Fibroblast of peridontal ligament (primary cell): ENCODE data around the gene SYCP2.

Experiments used
- DNase-seq: peaks from one replicate; pipeline ENCODE4 v3.0.0-alpha.2; 2010; ENCODE audit errors: extremely low read depth

Gene SYCP2

GRCh38 chr20:59945175-59945574 lies 11.7 kb upstream of the SYCP2 start:
- peak; percentile 26 for DNase-seq

DNA sequence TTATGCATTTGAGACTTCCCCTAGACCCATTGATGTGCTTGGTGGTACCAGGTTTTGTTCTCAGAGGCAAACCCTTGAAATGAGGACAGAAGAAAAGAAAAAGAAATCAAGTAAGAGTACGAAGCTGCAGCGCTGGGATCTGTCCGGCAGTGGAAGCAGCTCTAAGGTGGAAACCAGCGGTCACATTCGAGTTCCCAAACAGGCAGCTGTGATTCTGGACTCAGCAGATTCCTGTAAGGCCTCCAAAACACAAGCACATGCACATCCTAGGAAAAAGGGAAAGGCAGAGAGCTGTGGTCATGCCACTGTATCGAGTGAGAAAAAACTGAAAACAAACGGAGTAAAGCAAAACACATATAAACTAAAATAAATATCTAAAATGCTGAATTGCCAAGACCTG lies 11.3 kb upstream of the SYCP2 start:
- DNase-seq = no peak

DNA sequence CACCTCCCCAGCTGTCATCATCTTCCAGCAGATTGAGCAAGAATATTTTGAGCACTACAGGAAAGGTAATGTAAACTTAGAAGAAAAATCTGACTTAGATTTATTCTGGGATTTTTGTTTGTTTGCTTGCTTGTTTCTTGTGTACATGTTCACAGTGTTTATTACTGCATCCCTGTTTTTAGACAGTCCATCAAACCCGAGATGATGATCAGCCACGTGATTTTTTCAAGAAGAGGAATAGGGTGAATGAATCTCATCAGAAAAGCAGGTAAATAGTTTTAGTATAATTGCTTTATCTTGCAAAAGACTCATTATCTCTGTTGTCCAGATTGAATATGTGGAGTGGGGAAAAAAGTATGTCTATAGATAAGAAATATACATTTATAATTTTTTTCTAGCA lies 8.8 kb upstream of the SYCP2 start:
- no peak for DNase-seq

DNA sequence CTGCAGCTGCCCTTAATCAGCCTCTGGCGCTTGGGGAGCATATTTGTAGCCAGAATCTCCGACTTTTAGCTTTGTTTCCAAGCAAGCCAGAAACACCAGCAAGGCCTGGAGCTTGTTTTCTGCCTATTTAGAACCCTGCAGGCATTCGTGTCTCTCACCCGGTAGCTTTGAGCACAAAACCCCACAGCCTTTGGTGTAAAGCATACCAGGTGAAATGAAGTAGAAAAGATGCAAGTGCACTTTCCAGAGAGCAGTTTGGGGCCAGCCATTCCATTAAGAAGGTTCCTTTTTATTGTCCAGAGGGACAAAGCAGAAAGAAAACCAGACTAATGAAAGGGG lies 7.5 kb upstream of the SYCP2 start:
- DNase-seq = no peak

DNA sequence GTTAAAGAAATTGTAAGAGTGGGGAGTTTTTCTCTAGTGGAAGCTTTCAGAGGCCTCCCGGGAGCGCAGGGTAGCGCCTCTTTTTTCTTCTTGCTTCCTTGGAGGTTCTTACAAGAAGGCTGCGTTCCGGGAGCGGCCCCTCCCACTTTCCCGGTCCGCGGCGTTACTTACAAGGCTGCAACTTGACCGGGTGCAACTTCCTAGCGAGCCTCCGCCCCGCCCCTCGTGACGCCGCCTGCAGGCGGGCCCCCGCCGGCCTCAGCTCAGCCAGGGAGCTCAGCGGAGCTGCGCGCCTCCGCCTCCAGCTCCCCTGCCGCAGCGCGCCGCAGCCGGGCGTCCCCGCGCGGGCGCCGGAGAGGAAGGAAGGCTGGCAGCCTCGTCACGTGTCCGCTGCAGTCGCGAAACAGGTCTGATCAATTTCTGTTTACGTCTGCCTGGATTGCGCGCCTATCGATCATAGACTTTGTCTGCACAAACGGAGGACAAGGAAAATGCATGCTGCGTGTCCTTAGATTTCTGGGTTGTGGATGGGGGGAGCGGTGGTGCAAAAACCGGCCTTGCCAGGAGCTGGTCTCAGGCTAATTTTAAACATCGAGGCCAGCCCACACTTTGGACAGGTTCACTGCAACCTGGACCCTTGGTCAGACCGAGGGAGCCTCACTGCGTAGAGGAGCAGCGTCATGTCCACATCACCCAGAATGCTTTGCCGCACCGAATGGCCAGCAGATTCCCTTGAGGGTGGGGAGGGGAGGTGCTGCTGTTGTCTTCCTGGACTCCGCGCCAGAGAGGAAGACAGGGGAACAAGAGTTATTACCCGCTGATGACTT lies 6.9 kb upstream of the SYCP2 start, which contains the start of the genes FAM217B and PPP1R3D:
FAM217B (plus strand) TSS at position 261 of the 827 bp plus-strand sequence. CDS start 3,555 bp downstream, outside the sequence.
PPP1R3D (minus strand) TSS at position 177 of the 827 bp plus-strand sequence. CDS start 374 bp downstream, outside the sequence.
- peak; percentile 95 for DNase-seq

DNA sequence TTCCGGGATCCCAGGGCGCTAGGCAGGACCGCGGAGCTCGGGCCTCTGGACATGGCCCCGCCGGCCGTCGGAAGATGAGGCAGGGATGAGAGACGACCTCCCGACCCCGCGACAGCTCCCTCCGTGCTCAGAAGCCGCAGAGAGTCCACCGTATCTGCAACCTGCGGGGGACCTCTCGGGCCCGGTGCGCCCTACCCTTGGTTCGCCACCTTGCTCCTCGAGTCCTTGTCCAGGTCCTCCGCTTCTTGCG lies 6.4 kb upstream of the SYCP2 start:
- DNase-seq = no peak

DNA sequence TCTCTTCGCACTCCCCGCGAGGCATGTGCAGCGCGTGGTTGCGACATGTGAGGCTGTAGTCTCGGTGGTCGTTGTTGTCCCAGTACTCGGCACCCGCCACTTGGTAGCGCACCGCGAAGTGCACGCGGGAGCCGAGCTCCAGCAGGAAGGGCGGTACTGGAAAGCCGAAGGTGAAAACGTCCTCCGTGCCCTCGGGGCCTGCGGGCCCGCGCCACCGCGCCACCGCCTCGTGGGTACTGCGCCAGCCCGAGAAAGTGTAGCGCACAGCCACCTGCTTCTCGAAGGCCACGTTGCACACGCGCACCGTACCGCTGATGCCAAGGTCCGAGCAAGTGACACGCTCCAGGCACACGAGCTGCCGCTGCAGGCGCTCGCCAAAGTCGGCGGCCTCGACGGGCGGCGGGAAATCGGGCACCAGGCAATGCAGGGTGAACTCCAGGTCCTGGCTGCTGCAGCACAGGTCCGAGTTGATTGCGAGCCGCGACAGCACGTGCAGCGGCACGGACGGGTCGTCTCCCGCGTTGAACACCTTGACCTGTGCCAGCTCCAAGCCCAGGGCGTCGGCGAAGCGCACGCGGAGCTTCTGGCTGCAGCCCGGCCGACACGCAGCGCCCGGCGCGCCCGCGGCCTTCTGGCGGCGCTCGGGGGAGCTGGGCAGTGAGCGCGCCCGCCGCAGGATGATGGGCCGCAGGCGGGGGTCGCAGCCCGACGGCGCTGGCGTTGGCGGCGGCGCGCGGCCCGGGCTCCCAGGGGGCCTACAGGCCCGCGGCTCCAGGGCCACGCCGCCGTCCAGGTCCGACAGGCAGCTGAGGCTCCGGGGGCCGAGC lies 5.8 kb upstream of the SYCP2 start:
- DNase-seq = no peak

DNA sequence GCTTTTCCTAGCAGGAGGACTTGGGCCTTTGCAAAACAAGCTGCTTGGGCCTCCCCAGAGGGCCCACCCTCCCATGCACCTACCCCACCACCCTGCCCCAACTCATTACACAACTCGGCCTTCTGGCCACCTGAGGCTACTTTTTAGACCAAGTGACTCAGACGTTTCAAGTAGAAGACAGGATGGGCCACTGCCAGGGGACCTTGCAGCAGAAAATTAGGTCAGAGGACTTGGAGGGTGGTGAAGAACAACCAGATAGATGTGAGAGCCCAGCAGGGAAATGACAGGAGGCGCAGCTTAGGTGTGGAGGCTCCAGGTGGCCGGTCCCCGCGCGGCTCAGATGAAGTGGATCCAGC lies 5.2 kb upstream of the SYCP2 start:
- no peak for DNase-seq

GRCh38 chr20:59938221-59938620 lies 4.8 kb upstream of the SYCP2 start:
- DNase-seq = peak; percentile 28

DNA sequence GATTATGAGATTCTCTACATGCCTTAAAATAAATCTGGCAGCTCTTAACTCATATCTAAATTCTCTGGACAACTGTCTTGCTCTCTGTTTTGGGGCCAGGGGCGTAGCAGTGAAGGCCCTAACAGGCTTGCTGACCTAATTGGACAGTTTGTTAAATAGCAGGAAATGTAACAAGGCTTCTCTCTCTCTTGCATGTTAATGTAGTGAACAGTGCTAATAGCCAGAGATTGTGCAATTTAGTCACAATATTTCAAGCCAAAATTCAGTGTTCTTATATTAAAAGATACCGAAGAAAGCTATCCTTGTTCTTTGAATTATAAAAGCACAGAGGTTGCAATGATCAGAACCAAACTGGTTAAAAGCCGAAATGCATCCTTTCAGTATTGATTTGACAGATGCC lies 3.7 kb upstream of the SYCP2 start:
- no peak for DNase-seq

GRCh38 chr20:59936409-59936808 lies 3.0 kb upstream of the SYCP2 start:
- no peak for DNase-seq

- DNase-seq = no peak
Measured at GRCh38 chr20:59935457-59936185, 2.2 kb upstream of the SYCP2 start.

DNA sequence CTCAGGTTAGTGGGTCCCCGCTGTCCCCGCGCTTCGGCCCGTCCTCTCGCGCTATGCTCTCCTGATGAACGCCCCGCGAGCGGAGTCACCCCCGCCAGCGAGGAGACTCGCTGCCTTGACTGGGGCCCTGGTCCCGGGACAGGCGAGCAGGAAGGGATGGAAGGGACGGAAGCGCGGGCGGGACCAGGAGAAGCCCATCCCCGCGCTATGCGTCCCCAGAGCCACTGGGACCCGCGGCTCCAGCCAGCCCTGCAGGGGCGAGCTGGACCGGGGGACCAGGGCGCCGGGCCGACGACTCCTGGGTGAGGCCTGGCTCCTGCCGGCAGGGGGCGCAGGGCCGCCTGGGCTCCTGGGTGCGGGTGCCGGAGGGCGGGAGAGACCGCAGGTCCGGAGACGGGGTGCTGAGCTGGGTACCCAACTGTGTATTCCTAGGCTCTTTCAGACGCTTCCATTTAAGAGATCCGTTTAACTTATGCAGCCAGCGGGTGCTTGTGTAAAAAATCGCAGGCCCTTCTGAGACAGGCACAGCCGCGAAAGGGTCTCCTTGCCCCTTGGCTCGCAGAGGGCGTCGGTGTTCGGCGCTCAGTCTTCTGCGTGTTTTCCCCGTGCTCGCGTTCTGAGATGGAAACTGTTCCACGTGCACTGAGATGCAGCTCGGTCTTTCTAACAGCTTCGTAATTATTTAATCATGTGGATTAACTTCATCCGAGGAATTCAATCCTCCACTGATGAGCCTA lies 580 bp upstream of the SYCP2 start:
- DNase-seq = peak; percentile 54

DNA sequence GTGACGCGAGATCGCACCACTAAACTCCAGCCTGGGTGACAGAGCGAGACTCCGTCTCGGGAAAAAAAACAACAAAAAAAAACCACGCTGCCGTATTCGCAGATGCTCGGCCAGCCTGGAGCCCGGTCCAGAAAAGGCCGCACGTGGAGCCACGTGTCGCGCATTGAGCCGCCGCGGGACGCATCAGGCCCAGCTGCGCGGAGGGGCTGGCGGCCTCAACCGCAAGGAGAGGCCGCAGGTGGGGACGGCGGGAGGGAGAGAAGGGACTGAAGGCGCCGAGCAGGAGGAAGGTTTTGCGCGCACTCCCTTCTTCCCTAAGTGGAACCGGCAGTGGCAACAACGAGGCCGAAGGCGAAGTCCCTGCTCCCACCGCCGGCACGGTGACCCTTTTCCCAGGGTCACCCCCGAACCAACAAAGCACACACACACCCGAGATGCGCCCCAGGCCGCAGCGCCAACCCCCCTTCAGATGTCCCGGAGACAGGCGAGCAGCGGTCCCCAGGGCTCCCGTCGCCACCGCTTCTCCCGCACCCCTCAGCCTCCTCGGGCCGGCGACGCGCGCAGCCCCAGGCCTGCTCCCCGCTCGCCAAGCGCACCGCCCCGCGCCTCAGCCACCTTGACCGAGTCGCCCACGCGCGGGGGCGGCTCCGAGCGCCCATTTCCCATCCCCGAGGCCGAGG lies 681 bp downstream of the SYCP2 start:
- no peak for DNase-seq

DNA sequence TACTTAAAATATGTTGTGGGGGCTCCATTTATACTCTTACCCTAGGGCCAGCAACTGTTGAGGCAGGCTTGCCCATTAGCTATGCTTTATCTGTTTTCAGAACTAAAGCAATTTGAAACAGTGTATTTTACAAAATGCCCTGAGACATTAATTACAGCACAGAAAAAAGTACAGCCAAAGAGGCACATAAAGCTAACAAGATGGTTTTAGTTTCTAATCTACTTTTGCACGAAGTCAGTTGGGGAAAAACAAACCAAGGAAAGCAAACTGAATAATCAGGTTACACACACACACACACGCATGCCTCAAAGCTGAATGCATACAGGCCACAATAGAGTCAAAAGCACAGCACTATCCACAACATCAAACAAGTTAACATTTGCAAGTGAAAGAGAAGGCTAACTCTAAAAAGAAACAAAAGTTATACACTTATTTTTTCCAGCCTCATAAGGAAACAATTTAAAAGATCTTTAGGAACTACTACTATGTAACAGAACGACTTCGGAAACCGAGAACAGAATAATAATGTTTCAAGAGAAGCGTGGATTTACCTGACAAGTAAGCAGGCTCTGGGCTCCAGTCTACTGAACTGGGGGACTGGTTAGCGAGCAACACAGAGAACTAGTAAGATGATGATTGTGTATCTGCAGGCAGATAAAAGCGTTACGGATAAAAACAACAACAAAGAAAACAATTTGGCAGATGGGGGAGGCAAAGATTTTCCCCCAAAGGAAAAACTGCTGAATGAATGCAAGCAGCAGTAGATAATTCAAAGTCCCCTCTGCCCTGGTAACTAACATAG lies 1.7 kb downstream of the SYCP2 start:
- DNase-seq = peak; percentile 31

GRCh38 chr20:59925899-59926298 lies 7.5 kb downstream of the SYCP2 start:
- no peak for DNase-seq

DNA sequence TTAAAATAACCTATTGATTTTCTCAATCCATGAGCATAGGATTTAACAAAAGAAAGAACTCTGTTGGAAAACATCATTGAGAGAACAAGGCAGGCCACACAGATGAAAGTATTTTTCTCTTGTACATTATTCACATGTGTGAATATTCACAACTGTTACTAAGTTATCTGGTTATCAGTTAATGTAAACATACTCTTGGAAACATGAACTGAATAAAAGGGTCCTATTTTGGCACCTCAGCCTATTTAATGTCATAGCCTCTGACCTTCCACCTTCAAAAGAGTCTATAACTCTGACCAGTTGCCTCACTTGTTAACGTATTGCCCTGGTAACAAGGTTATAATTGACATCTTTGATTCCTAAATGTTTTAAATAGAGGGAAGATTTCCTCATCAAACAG lies 8.1 kb downstream of the SYCP2 start:
- no peak for DNase-seq

GRCh38 chr20:59923514-59923913 lies 9.9 kb downstream of the SYCP2 start:
- DNase-seq = no peak

- DNase-seq = peak; percentile 8
Measured at GRCh38 chr20:59920944-59921343, 12.5 kb downstream of the SYCP2 start.

DNA sequence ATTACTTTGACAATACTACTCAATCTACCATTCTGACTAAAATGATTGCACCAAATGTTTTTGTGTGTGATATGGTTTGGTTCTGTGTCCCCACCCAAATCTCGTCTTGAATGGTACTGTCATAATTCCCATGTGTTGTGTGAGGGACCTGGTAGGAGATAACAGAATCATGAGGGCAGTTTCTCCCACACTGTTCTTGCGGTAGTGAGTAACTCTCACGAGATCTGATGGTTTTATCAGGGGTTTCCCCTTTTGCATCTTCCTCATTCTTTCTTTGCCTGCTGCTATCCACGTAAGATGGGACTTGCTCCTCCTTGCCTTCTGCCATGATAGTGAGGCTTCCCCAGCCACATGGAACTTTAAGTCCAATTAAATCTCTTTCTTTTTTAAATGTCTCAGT lies 20.8 kb downstream of the SYCP2 start:
- no peak for DNase-seq

- no peak for DNase-seq
Measured at GRCh38 chr20:59911041-59911440, 22.4 kb downstream of the SYCP2 start.
